Measurements from ENCODE around the gene SNED1.

Gene SNED1

DNA sequence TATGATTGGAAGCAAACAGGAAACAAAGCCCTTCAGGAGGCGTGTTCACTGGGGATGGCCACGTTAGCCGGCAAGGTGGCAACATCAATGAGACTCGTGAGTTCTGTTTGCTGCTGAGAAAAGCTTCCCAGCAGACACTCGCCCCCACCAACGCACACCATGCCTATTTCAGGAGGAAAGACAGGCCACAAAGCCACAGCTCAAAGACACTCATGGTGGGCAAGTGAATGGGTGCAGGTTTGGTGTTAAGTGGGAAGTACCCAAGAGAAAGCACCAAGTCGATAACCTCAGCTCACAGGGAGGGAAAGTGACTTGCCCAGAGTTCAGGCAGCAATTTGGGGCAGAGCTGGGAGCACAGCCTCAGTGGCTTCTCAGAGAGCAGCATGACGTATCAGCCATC lies 114.2 kb downstream of the SNED1 start:
- peaks cover 25% of the 10 kb centered on the region for H3K36me3 ChIP-seq (ENCODE audit: control insufficient read depth, insufficient read depth, low read length)
- H3K9me3 ChIP-seq (ENCODE audit: control insufficient read depth, insufficient read depth, low read length): no peaks in the 10 kb centered on the region
- H3K4me1 ChIP-seq (ENCODE audit: control insufficient read depth, insufficient read depth, low read length): no peaks in the 10 kb centered on the region
- H3K9ac ChIP-seq (ENCODE audit: low read depth, low read length): no peak overlapping the region
- H3K4me3 ChIP-seq (ENCODE audit: low read depth, low read length): no peak overlapping the region
- no peaks in the 10 kb centered on the region for H3K27me3 ChIP-seq (ENCODE audit: control insufficient read depth, insufficient read depth, low read length)

- no peaks in the 10 kb centered on the region for H3K27me3 ChIP-seq (ENCODE audit: control insufficient read depth, insufficient read depth, low read length)
- H3K36me3 ChIP-seq (ENCODE audit: control insufficient read depth, insufficient read depth, low read length): peaks cover 15% of the 10 kb centered on the region
These were observed 116.4 kb downstream of the SNED1 start for GRCh38 chr2:241114836-241115235.

DNA sequence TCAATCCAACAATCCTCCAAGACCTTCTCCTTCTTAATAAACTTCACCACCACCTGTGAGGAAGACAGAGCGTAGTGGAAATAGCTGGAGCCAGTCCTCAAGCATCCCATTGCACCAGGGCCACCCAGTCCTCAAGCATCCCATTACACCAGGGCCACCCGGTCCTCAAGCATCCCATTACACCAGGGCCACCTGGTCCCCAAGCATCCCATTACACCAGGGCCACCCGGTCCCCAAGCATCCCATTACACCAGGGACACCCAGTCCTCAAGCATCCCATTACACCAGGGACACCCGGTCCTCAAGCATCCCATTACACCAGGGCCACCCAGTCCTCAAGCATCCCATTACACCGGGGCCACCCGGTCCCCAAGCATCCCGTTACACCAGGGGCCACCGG lies 116.9 kb downstream of the SNED1 start:
- no peaks in the 10 kb centered on the region for H3K9me3 ChIP-seq (ENCODE audit: control insufficient read depth, insufficient read depth, low read length)
- peaks cover 11% of the 10 kb centered on the region for H3K36me3 ChIP-seq (ENCODE audit: control insufficient read depth, insufficient read depth, low read length)
- no peaks in the 10 kb centered on the region for H3K4me1 ChIP-seq (ENCODE audit: control insufficient read depth, insufficient read depth, low read length)
- no peak overlapping the region for H3K9ac ChIP-seq (ENCODE audit: low read depth, low read length)
- no peak overlapping the region for H3K4me3 ChIP-seq (ENCODE audit: low read depth, low read length)
- H3K27me3 ChIP-seq (ENCODE audit: control insufficient read depth, insufficient read depth, low read length): no peaks in the 10 kb centered on the region

More at GRCh38 chr2:241114836-241115235, 116.4 kb downstream of the SNED1 start:
- Histone ChIP-seq H3K4me3 (ENCODE audit: low read depth, low read length) (no peak overlapping the region), H3K9ac (ENCODE audit: low read depth, low read length) (no peak overlapping the region), H3K9me3 (ENCODE audit: control insufficient read depth, insufficient read depth, low read length) (no peaks in the 10 kb centered on the region), H3K4me1 (ENCODE audit: control insufficient read depth, insufficient read depth, low read length) (no peaks in the 10 kb centered on the region)

DNA sequence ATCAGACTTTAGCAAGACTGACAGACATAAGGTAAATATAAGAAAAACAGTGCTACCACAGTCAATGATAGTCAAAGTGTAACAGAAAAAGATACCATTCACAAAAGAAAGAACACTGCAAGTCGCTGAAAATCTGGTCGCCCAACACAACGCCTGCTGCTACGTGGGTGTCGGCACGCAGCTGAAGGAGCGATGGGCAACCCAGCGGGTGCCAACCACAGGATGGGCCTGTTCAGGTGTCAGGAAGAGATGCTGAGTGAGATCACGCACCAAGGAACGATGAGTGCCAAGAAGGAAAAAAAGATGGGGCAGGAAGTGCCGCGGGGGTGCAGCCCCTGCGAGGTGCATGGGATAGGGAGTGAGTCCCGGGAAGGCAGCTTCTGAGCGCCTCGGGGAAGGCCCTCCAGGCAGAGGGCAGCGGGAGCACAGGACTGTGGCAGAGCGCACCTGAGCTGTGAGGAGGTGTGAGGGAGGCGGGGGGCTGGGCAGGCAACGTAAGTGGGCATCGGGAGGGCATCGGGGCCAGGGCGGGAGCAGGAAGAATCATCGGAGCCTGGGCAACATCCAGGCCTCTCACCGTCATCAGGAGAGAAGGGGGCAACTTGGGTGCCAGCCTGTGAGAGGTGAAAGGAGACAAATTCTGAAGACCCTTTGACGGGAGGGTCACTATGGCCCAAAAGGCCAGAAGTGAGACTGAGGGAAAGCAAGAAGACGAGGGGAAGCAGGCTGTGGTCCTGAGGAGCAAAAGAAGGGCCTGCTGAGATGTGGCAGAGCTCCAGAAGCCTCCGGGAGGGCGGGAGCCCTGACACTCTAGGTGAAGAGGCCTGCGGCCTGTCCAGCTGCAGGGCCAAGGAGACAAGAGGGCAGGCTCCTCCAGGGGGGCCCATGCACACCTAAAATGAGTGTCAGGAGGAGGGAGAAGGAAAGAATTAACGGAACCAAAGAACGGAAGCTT lies 118.5 kb downstream of the SNED1 start:
- H3K4me1 ChIP-seq (ENCODE audit: control insufficient read depth, insufficient read depth, low read length): no peaks in the 10 kb centered on the region
- H3K9me3 ChIP-seq (ENCODE audit: control insufficient read depth, insufficient read depth, low read length): no peaks in the 10 kb centered on the region
- H3K9ac ChIP-seq (ENCODE audit: low read depth, low read length): no peak overlapping the region
- H3K27me3 ChIP-seq (ENCODE audit: control insufficient read depth, insufficient read depth, low read length): no peaks in the 10 kb centered on the region
- H3K4me3 ChIP-seq (ENCODE audit: low read depth, low read length): no peak overlapping the region
- peaks cover 8% of the 10 kb centered on the region for H3K36me3 ChIP-seq (ENCODE audit: control insufficient read depth, insufficient read depth, low read length)

DNA sequence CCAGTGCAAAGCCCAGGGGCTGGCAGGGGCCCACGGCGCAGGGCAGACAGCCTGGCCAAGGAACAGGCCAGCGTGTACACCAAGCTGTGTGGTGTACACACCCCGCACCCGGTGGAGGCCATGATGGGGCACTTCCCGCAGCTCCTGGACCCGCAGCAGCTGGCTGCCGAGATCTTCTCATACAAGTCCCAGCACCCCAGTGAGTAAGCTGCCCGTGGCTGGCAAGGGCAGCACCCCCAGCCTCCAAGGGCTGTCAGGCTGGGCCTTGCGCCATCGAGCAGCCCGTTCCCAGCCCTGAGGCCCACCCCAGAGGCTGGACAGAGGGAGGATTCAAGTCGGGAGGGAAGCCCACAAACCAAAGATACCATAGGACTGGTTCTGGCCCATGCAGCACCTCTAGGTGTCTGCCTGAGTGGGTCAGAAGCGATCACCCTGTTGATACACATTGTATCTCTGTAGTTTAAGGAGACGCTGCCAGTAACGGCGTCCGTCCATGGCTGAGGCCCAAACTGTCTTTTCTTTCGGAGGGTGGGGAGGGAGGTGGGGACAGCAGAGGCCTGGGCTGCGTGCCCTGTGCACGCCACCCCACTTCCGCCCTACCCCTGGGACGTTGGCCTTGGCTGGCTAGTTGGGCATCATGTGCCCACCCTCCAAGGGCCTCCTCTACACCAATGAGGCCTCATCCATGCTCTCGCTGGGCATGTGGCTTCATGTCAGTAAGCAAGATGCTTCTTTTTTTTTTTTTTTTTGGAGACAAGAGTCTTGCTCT lies 120.5 kb downstream of the SNED1 start:
- Histone ChIP-seq H3K4me1 (ENCODE audit: control insufficient read depth, insufficient read depth, low read length) (no peaks in the 10 kb centered on the region), H3K36me3 (ENCODE audit: control insufficient read depth, insufficient read depth, low read length) (peaks cover 7% of the 10 kb centered on the region), H3K9me3 (ENCODE audit: control insufficient read depth, insufficient read depth, low read length) (no peaks in the 10 kb centered on the region), H3K9ac (ENCODE audit: low read depth, low read length) (no peak overlapping the region), H3K4me3 (ENCODE audit: low read depth, low read length) (no peak overlapping the region), H3K27me3 (ENCODE audit: control insufficient read depth, insufficient read depth, low read length) (no peaks in the 10 kb centered on the region)

- peaks cover 7% of the 10 kb centered on the region for H3K36me3 ChIP-seq (ENCODE audit: control insufficient read depth, insufficient read depth, low read length)
These were observed 122.0 kb downstream of the SNED1 start for GRCh38 chr2:241120440-241120839.

GRCh38 chr2:241121008-241121407 lies 122.6 kb downstream of the SNED1 start:
- Histone ChIP-seq H3K9me3 (ENCODE audit: control insufficient read depth, insufficient read depth, low read length) (no peaks in the 10 kb centered on the region), H3K36me3 (ENCODE audit: control insufficient read depth, insufficient read depth, low read length) (peaks cover 12% of the 10 kb centered on the region), H3K9ac (ENCODE audit: low read depth, low read length) (no peak overlapping the region), H3K27me3 (ENCODE audit: control insufficient read depth, insufficient read depth, low read length) (no peaks in the 10 kb centered on the region), H3K4me3 (ENCODE audit: low read depth, low read length) (no peak overlapping the region), H3K4me1 (ENCODE audit: control insufficient read depth, insufficient read depth, low read length) (no peaks in the 10 kb centered on the region)

More at GRCh38 chr2:241120440-241120839, 122.0 kb downstream of the SNED1 start:
- Histone ChIP-seq H3K9me3 (ENCODE audit: control insufficient read depth, insufficient read depth, low read length) (no peaks in the 10 kb centered on the region), H3K27me3 (ENCODE audit: control insufficient read depth, insufficient read depth, low read length) (no peaks in the 10 kb centered on the region), H3K4me1 (ENCODE audit: control insufficient read depth, insufficient read depth, low read length) (no peaks in the 10 kb centered on the region), H3K9ac (ENCODE audit: low read depth, low read length) (no peak overlapping the region), H3K4me3 (ENCODE audit: low read depth, low read length) (no peak overlapping the region)

DNA sequence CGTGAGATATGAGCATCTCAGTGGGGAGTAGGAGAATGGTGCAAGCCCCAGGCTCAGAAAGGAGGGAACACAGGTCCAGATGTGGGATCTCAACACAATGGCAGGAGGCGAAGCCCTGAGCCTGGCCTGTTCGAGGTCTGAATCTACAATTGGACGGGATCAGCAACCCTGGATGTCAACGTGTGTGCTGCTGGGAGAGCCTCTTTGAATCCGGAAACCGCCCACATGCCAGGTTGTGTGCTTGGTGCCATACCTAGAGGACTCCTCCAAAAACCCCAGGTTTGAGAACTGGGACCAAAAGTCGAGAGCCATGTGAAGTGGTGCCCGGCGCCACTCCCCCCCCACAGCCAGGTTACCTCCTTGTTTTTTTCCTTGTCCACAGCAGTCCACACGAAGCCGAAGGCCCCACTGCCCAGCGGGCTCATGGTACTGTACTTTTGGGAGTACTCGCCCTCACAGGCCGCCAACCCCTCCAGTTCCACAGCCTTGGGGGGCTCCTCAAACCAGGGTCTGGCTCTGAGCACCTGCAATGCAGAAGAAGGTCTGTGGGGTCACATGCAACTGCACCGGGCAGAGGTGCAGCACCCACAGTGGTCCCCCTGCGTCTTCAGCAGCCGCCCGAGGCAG lies 124.1 kb downstream of the SNED1 start:
- H3K4me1 ChIP-seq (ENCODE audit: control insufficient read depth, insufficient read depth, low read length): no peaks in the 10 kb centered on the region
- H3K27me3 ChIP-seq (ENCODE audit: control insufficient read depth, insufficient read depth, low read length): no peaks in the 10 kb centered on the region
- no peak overlapping the region for H3K4me3 ChIP-seq (ENCODE audit: low read depth, low read length)
- H3K36me3 ChIP-seq (ENCODE audit: control insufficient read depth, insufficient read depth, low read length): peaks cover 22% of the 10 kb centered on the region
- H3K9ac ChIP-seq (ENCODE audit: low read depth, low read length): no peak overlapping the region
- no peaks in the 10 kb centered on the region for H3K9me3 ChIP-seq (ENCODE audit: control insufficient read depth, insufficient read depth, low read length)

DNA sequence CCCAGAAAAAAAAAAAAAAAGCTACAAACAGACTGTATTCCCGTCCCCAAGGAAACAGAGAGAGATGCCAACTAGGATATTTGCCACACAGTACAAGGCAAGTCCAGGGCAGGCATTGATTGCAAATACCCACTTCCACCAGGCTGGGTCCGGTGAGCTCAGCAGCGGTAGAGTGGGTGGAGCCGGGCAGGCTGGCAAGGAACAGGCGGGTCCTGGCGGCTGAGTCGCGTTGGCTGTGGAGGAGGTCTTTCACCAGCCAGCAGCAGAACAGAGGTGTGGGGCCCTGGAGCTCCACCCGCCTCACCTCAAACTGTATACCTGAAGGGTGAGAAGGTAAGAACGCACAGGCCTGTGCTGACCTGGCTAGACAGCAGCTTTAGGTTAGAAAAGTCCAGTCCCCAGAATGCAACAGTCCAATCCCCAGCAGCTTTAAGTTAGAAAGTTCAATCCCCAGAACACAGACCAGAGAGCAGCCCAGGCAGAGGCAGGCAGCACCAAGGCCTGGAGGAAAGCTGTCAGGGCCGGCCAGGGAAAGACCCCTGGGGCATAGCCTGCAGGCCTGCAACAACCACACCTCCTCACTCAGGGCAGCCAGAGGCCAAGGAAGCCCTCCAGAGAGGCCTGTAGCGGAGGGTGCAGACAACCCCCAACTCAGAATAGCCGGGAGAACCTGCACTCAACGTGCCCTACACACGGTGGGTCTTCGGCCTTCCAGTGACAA lies 125.6 kb downstream of the SNED1 start:
- Histone ChIP-seq H3K4me1 (ENCODE audit: control insufficient read depth, insufficient read depth, low read length) (no peaks in the 10 kb centered on the region), H3K36me3 (ENCODE audit: control insufficient read depth, insufficient read depth, low read length) (peaks cover 25% of the 10 kb centered on the region), H3K9me3 (ENCODE audit: control insufficient read depth, insufficient read depth, low read length) (no peaks in the 10 kb centered on the region), H3K27me3 (ENCODE audit: control insufficient read depth, insufficient read depth, low read length) (no peaks in the 10 kb centered on the region), H3K9ac (ENCODE audit: low read depth, low read length) (no peak overlapping the region), H3K4me3 (ENCODE audit: low read depth, low read length) (no peak overlapping the region)

DNA sequence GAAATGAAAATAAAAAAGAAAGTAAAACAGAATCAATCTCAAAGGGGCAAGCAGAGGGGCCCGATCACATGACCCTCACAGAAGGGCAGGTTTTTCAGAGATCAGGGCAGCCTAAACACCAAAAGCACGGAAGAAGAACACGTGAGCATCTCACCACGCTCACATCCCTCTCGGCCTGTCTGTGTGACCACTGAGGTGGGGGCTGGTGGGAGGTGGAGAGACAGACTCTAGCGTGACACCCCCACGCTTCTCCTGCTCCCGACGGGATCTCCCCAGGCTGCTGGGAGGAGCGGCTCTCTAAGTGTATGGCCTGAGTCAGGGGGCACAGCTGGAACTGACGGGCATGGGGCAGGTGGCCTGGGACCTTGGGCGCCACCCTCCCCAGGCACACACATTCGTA lies 127.2 kb downstream of the SNED1 start:
- Histone ChIP-seq H3K4me1 (ENCODE audit: control insufficient read depth, insufficient read depth, low read length) (no peaks in the 10 kb centered on the region), H3K27me3 (ENCODE audit: control insufficient read depth, insufficient read depth, low read length) (no peaks in the 10 kb centered on the region), H3K9ac (ENCODE audit: low read depth, low read length) (no peak overlapping the region), H3K9me3 (ENCODE audit: control insufficient read depth, insufficient read depth, low read length) (no peaks in the 10 kb centered on the region), H3K36me3 (ENCODE audit: control insufficient read depth, insufficient read depth, low read length) (peaks cover 27% of the 10 kb centered on the region), H3K4me3 (ENCODE audit: low read depth, low read length) (no peak overlapping the region)

- H3K27me3 ChIP-seq (ENCODE audit: control insufficient read depth, insufficient read depth, low read length): no peaks in the 10 kb centered on the region
- H3K36me3 ChIP-seq (ENCODE audit: control insufficient read depth, insufficient read depth, low read length): peaks cover 27% of the 10 kb centered on the region
- no peaks in the 10 kb centered on the region for H3K4me1 ChIP-seq (ENCODE audit: control insufficient read depth, insufficient read depth, low read length)
- H3K4me3 ChIP-seq (ENCODE audit: low read depth, low read length): no peak overlapping the region
- no peaks in the 10 kb centered on the region for H3K9me3 ChIP-seq (ENCODE audit: control insufficient read depth, insufficient read depth, low read length)
- H3K9ac ChIP-seq (ENCODE audit: low read depth, low read length): no peak overlapping the region
These were observed 127.8 kb downstream of the SNED1 start for GRCh38 chr2:241126201-241126611.
